Eye (tissue), 1 donor: ENCODE data around the gene LCMT2.

ENCODE experiments used
- DNase-seq: peaks from one replicate; pipeline ENCODE4 v3.0.0-alpha.2; 2015

LCMT2 gene

GRCh38 chr15:43275740-43276562, 54.4 kb downstream of the LCMT2 start:
- no peak for DNase-seq

- no peak for DNase-seq
These were observed 56.2 kb downstream of the LCMT2 start for GRCh38 chr15:43274136-43274535.
